Gastrocnemius medialis (tissue), 4 donors: ENCODE measurements around the gene ANKRD30BL. TPM values are rescaled to one million over a fixed set of nuclear protein-coding genes. Genes with fewer than 3 reads are reported as not detected.
"Not testable (repeated sequence)": the region's sequence is repeated elsewhere in the genome, so short reads cannot be mapped to it uniquely, and the experiment has no call there.

Source experiments
- ATAC-seq, 2 donors: fragments of 150-250 bp; one replicate each; pipeline ENCODE4 v1.9.1; 2016
- DNase-seq, 2 donors: peaks; one replicate each; pipeline ENCODE4 v3.0.0-alpha.2; 2019
- H3K27ac ChIP-seq, 4 donors: fragments of 200-600 bp; sonication (generic); 1 replicate in 1 of 4; 2 replicates in 3 of 4; pipeline ENCODE4 v1.5.1; 2016 to 2018; ENCODE audit warnings: mild to moderate bottlenecking in 2 of 4, moderate library complexity in 1 of 4
- H3K27me3 ChIP-seq, 3 donors: fragments of 200-600 bp; sonication (generic) in 2 of 3; 1 replicate in 1 of 3; 2 replicates in 2 of 3; pipeline versions ENCODE4 v1.5.1 to v1.6.0; 2016 to 2019; ENCODE audit warnings: mild to moderate bottlenecking in 1 of 3, moderate library complexity in 1 of 3
- H3K36me3 ChIP-seq, 2 donors: fragments of 200-600 bp; sonication (generic) in 1 of 2; one replicate each; pipeline ENCODE4 v1.5.1; 2017 to 2018
- H3K4me1 ChIP-seq, 2 donors: fragments of 200-600 bp; sonication (generic) in 1 of 2; one replicate each; pipeline ENCODE4 v1.5.1; 2016 to 2017; ENCODE audit warnings: mild to moderate bottlenecking in 2 of 2
- H3K4me3 ChIP-seq, 4 donors: fragments of 200-600 bp; sonication (generic) in 3 of 4; 1 replicate in 1 of 4; 2 replicates in 3 of 4; pipeline ENCODE4 v1.5.1; 2016 to 2019; ENCODE audit warnings: mild to moderate bottlenecking in 2 of 4
- H3K9me3 ChIP-seq, 3 donors: fragments of 200-600 bp; sonication (generic) in 2 of 3; 1 replicate in 1 of 3; 2 replicates in 2 of 3; pipeline ENCODE4 v1.5.1; 2016 to 2019
- CTCF ChIP-seq, 5 experiments: fragments of 450-650 bp in 3 of 5; fragments of 200-600 bp in 2 of 5; sonication (generic) in 2 of 5; IDR thresholded peaks in 4 of 5; conservative IDR thresholded peaks in 1 of 5; 1 replicate in 4 of 5; 2 replicates in 1 of 5; pipeline ENCODE4 v1.5.1; 2016 to 2019; ENCODE audit warnings: antibody characterized with exemption in 5 of 5, mild to moderate bottlenecking in 3 of 5, moderate library complexity in 3 of 5
- in situ Hi-C, 4 donors: fragments of 200-750 bp; cut with MboI; loops; one replicate each; pipeline versions ENCODE4 v1.15.0 to v1.8.0; 2017; ENCODE audit warnings: low sequenced_read_pairs in 4 of 4
- intact Hi-C: fragments of 100-400 bp; cut with DNase I; formaldehyde crosslinking; loops from one replicate; pipeline ENCODE4 v1.15.1; 2023; ENCODE audit warnings: low total_unique reads
- total RNA-seq, 4 donors: library from RNA; depleted of rRNA; stranded (reverse); fragments of >200 nt; gene quantifications; one replicate each; pipeline versions ENCODE4 v1.1.0 to v1.2.3, GENCODE V29; 2016

Gene ANKRD30BL
- total RNA-seq = not detected

GRCh38 chr2:132161161-132162124 is at the start of gene ANKRD30BL:
ANKRD30BL (minus strand) TSS chr2:132161952; CDS start chr2:132161705, 247 bp downstream.
- H3K27ac ChIP-seq, H3K9me3 ChIP-seq, H3K27me3 ChIP-seq, intact Hi-C loops, in situ Hi-C loops, H3K4me1 ChIP-seq, DNase-seq, H3K36me3 ChIP-seq, H3K4me3 ChIP-seq, ATAC-seq: not testable (repeated sequence)

DNA sequence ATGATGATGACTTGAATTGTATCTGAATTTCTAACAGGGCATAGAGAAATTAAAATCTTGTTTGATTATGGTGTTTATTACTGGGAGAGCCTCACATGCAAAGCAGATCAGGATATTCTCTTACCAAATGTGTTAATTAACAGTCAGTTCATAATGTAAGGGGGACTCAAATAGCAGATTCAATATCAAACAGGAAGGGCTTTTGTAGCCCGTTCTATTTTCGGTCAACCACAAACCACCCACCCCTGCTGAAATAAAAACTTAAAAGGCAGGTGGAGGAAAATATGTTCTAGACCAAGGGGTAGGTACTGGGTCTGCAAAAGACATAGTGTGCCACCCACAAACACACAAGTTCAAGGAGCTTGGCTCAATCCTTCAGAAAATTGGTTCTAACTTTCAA is 41.1 kb upstream of the ANKRD30BL start:
- ATAC-seq, DNase-seq, H3K27ac ChIP-seq, intact Hi-C loops, H3K9me3 ChIP-seq, H3K4me3 ChIP-seq, H3K27me3 ChIP-seq, H3K4me1 ChIP-seq, in situ Hi-C loops, H3K36me3 ChIP-seq: not testable (repeated sequence)

DNA sequence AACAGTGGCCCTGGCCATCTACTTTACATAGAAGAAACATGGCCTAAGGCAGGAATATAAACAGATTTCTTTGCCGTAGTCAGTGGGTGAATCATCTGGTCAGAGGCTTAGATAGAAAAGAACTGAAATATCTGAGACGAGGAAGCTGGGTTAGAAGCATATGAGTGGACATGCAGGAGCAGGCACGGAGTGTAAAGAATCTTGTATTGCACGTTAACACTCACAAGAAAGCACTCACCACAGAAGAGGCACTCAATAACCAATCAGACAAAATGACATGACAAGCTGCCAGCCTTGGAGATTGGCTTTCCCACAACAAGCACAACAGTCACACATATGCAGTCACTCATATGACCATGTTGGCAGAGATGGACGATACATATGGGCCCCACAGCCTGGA is 31.1 kb upstream of the ANKRD30BL start:
- H3K4me3 ChIP-seq, ATAC-seq, H3K27me3 ChIP-seq, H3K4me1 ChIP-seq, H3K27ac ChIP-seq, intact Hi-C loops, in situ Hi-C loops, DNase-seq, H3K9me3 ChIP-seq, H3K36me3 ChIP-seq: not testable (repeated sequence)

DNA sequence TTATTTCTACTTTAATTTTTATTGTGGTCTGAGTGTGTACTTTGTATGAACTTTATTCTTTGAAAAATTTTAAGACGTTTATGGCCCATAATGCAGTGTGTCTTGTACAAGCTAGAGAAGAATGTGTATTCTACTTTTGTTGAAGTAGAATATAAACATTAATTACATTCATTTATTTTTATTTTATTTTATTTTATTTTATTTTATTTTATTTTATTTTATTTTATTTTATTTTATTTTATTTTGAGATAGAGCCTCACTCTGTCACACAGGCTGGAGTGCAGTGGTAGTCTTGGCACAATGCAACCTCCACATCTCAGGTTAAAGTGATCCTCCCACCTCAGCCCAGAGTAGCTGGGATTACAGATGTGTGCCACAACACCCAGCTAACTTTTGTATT is 5.3 kb upstream of the ANKRD30BL start:
- H3K27ac ChIP-seq, H3K9me3 ChIP-seq, intact Hi-C loops, H3K4me1 ChIP-seq, H3K36me3 ChIP-seq, H3K27me3 ChIP-seq, DNase-seq, ATAC-seq, in situ Hi-C loops, H3K4me3 ChIP-seq: not testable (repeated sequence)

DNA sequence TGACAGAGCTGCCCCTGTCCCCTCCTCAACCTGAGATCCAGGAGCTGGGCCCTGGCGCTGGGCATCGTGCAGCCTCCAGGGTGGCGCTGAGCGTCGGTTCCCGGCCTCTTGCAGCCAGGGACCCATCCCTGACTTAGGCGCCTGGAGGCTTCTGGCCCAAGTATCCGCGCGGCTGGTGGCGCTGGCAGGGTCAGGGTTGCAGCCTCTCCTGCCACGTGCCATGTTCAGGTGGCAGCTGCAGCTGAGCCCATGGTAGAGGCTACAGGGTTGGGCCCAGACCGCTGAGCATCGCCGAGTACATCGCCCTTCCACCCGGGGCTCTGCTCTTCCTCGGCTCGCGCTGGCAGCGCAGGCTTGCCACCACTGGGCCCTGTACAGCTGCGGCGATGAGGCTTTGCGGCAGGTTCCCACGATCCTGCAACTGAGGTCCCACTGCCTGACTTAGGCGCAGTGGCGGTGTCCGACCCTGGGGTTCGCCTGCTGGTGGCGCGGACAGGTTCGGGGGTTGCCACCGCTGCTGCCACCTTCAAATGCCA is 441 bp upstream of the ANKRD30BL start:
- DNase-seq, H3K9me3 ChIP-seq, ATAC-seq, in situ Hi-C loops, H3K36me3 ChIP-seq, H3K4me3 ChIP-seq, H3K4me1 ChIP-seq, H3K27me3 ChIP-seq, H3K27ac ChIP-seq, intact Hi-C loops: not testable (repeated sequence)

DNA sequence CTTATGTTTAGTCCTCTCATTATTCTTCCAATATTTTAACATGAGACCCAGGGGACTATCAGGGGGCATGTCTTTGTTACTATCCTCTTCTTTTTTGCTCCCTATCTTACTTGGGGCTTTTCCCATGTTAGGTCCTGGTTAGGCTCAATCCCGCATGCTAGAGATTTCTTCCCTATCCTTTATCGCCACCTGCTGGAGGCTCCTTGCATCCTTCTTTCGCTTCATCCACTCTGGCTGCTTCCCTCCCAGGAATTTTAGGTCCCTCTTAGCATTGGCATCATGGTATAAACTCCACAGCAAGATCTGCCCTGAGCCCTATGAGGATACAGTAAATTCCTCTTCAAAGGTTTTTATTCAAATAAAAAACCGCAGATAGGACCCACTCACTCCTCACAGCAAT is 15.0 kb downstream of the ANKRD30BL start:
- peak; percentile 5 to 15 for DNase-seq
- H3K27me3 ChIP-seq, intact Hi-C loops: not testable (repeated sequence)

More for the DNA sequence above, 15.0 kb downstream of the ANKRD30BL start:
- TF ChIP-seq CTCF (IDR thresholded peaks at IDR 0.05 in 4 of 5, conservative IDR thresholded peaks at IDR 0.05 in 1 of 5) = peak in 4 of 5 experiments; percentile 38 to 63 (median 42)
- not testable (repeated sequence) for H3K27ac ChIP-seq, H3K4me3 ChIP-seq, H3K36me3 ChIP-seq, H3K9me3 ChIP-seq, H3K4me1 ChIP-seq, ATAC-seq
- in situ Hi-C loops = loop anchor here in 1 of 4 donors (25.0 kb wide), 1 partner anchor 734 kb away; no protein-coding TSS in a partner anchor
